GM12878 (cell line): Measurements from ENCODE around the gene METTL13. TPM values are rescaled to one million over a fixed set of nuclear protein-coding genes. Genes with fewer than 3 reads are reported as not detected.

Source experiments
- ATF7 ChIP-seq: fragments of 450-650 bp; IDR thresholded peaks from 2 replicates; pipeline ENCODE4 v1.6.1; 2016; ENCODE audit warnings: low read depth, mild to moderate bottlenecking
- BHLHE40 ChIP-seq, 2 experiments: fragments of 450-650 bp in 1 of 2; IDR thresholded peaks; 2 replicates each; pipeline ENCODE4 v1.6.1; 2011 to 2017; ENCODE audit warnings: low read depth in 2 of 2, borderline replicate concordance in 1 of 2, improper control_type of control experiment in 1 of 2, low read length in 1 of 2, mild to moderate bottlenecking in 1 of 2
- CREM ChIP-seq: IDR thresholded peaks from 2 replicates; pipeline ENCODE4 v1.6.1; 2014; ENCODE audit warnings: antibody characterized with exemption, low read depth
- EP300 ChIP-seq, 2 experiments: fragments of 150-350 bp in 1 of 2; IDR thresholded peaks; 2 replicates each; pipeline ENCODE4 v1.6.1; 2011 to 2012; ENCODE audit warnings: low read depth in 2 of 2, low read length in 2 of 2, borderline replicate concordance in 1 of 2, improper control_type of control experiment in 1 of 2, inconsistent platforms in 1 of 2; ENCODE audit not compliant: control insufficient read depth in 1 of 2
- MEF2B ChIP-seq: fragments of 450-650 bp; IDR thresholded peaks from 2 replicates; pipeline ENCODE4 v1.6.1; 2018; ENCODE audit warnings: mild to moderate bottlenecking, moderate library complexity; ENCODE audit not compliant: partially characterized antibody, poor library complexity, severe bottlenecking
- NFIC ChIP-seq: IDR thresholded peaks from 2 replicates; pipeline ENCODE4 v1.6.1; 2012; ENCODE audit warnings: low read depth, mild to moderate bottlenecking, inconsistent platforms, low read length, moderate library complexity
- NFYA ChIP-seq: IDR thresholded peaks from 2 replicates; pipeline ENCODE4 v1.6.1; 2011; ENCODE audit warnings: low read depth, mild to moderate bottlenecking, low read length, improper control_type of control experiment, borderline replicate concordance
- NRF1 ChIP-seq: conservative IDR thresholded peaks from 2 replicates; pipeline ENCODE4 v1.6.1; 2011; ENCODE audit warnings: mild to moderate bottlenecking, low read depth, low read length, improper control_type of control experiment
- PML ChIP-seq: IDR thresholded peaks from 2 replicates; pipeline ENCODE4 v1.6.1; 2012; ENCODE audit warnings: low read length, inconsistent platforms
- POLR2AphosphoS2 ChIP-seq: IDR thresholded peaks from 2 replicates; pipeline ENCODE4 v1.6.1; 2011; ENCODE audit warnings: low read depth, mild to moderate bottlenecking, low read length, improper control_type of control experiment, moderate library complexity
- SIX5 ChIP-seq: IDR thresholded peaks from 2 replicates; pipeline ENCODE4 v1.6.1; 2011; ENCODE audit warnings: mild to moderate bottlenecking, low read depth, low read length, moderate library complexity; ENCODE audit not compliant: severe bottlenecking
- SMAD5 ChIP-seq: IDR thresholded peaks from 2 replicates; pipeline ENCODE4 v1.6.1; 2016; ENCODE audit warnings: antibody characterized with exemption, low read depth
- TCF12 ChIP-seq: IDR thresholded peaks from 2 replicates; pipeline ENCODE4 v1.6.1; 2011; ENCODE audit warnings: low read depth, mild to moderate bottlenecking, low read length
- YY1 ChIP-seq: IDR thresholded peaks from 2 replicates; pipeline ENCODE4 v1.6.1; 2011; ENCODE audit warnings: low read depth, mild to moderate bottlenecking, low read length
- ZBED1 ChIP-seq: IDR thresholded peaks from 2 replicates; pipeline ENCODE4 v1.6.1; 2016; ENCODE audit warnings: borderline replicate concordance
- polyA plus RNA-seq, 11 experiments: library from polyadenylated mRNA; depleted of rRNA in 4 of 11; unstranded in 6 of 11; stranded (reverse) in 5 of 11; fragments of >200 nt; fragmentation: Nextera tagmentation in 4 of 11; fragmentation: Illumina TruSeq in 1 of 11; extraction: Ambion mirVana in 4 of 11; extraction: Trizol in 1 of 11; gene quantifications; 1 replicate in 1 of 11; 2 replicates in 10 of 11; pipeline versions ENCODE4 v1.2.1 to v1.2.3, GENCODE V29; 2011 to 2016; ENCODE audit warnings: inconsistent platforms in 2 of 11, missing spikeins in 2 of 11, low read depth in 1 of 11
- total RNA-seq, 4 experiments: library from RNA; depleted of rRNA in 3 of 4; stranded (reverse); fragments of >200 nt in 3 of 4; fragmentation: Illumina TruSeq in 1 of 4; extraction: Trizol in 1 of 4; gene quantifications; 2 replicates each; pipeline versions ENCODE4 v1.2.1 to v1.2.3, GENCODE V29; 2013 to 2021
- TF ChIP-seq, protein P1 (sequence below): fragments of 450-650 bp; formaldehyde crosslinking; IDR thresholded peaks from 2 replicates; pipeline ENCODE4 v1.4.0; 2020; ENCODE audit warnings: mild to moderate bottlenecking, moderate library complexity
- TF ChIP-seq, protein P2 (sequence below): fragments of 450-650 bp; IDR thresholded peaks from 2 replicates; pipeline ENCODE4 v1.6.1; 2018; ENCODE audit warnings: mild to moderate bottlenecking, low read depth, moderate library complexity; ENCODE audit not compliant: partially characterized antibody
- TF ChIP-seq, protein P3 (sequence below): fragments of 450-650 bp; IDR thresholded peaks from 2 replicates; pipeline ENCODE4 v1.6.1; 2017; ENCODE audit warnings: antibody characterized with exemption, mild to moderate bottlenecking, moderate library complexity

Gene METTL13
- total and polyA plus RNA-seq, 10 of the 15 experiments (the other 5 are each of a cell fraction or from before 2014, with no cell fraction given): 12.2 to 47.2 (median 35.0) TPM

DNA sequence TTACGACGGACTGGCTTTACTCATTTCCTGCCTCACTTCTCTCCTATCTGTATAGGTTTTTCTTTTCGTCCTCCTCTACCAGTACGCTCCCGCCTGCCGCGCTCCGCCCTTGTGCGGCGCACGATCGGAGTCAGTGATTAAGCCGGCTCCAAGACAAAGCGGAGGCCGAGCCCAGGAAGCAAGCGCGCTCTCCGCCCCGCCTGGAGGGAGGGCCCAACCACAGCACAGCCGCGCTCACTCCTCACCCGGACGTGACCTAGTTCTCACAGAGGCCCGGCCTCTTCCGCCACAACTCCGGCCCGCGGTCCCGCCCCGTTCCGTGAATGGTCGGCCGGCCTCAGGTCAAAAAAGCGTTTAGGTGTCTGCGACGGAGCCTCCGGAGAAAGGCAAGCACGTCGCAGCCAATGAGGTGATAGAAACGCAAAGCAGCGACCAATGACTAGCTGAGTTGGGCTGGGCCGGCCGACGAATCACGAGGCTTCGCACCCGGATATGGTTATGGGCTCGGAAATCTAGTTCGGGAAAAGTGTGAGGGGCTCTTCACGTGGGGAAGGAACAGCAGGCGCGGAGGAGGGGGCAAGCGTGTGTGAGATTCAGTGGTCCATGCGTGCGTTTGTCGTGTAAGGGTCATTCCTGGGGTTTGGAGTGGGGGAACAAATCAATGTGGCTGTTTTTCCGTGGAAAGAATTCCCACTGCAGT lies at the start of gene METTL13 (continued):
- TF ChIP-seq, protein P1, sequence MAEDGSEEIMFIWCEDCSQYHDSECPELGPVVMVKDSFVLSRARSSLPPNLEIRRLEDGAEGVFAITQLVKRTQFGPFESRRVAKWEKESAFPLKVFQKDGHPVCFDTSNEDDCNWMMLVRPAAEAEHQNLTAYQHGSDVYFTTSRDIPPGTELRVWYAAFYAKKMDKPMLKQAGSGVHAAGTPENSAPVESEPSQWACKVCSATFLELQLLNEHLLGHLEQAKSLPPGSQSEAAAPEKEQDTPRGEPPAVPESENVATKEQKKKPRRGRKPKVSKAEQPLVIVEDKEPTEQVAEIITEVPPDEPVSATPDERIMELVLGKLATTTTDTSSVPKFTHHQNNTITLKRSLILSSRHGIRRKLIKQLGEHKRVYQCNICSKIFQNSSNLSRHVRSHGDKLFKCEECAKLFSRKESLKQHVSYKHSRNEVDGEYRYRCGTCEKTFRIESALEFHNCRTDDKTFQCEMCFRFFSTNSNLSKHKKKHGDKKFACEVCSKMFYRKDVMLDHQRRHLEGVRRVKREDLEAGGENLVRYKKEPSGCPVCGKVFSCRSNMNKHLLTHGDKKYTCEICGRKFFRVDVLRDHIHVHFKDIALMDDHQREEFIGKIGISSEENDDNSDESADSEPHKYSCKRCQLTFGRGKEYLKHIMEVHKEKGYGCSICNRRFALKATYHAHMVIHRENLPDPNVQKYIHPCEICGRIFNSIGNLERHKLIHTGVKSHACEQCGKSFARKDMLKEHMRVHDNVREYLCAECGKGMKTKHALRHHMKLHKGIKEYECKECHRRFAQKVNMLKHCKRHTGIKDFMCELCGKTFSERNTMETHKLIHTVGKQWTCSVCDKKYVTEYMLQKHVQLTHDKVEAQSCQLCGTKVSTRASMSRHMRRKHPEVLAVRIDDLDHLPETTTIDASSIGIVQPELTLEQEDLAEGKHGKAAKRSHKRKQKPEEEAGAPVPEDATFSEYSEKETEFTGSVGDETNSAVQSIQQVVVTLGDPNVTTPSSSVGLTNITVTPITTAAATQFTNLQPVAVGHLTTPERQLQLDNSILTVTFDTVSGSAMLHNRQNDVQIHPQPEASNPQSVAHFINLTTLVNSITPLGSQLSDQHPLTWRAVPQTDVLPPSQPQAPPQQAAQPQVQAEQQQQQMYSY (CRISPR knock-in tag): no peak
- TF ChIP-seq NFYA (peak; percentile 24; the same call in 1 of the 2 replicates), YY1 (peak; percentile 43; the same call in 1 of the 2 replicates), MEF2B (peak; percentile 24), POLR2AphosphoS2 (peak; percentile 55; the same call in 1 of the 2 replicates), PML (peak; percentile 96), NFIC (0 out of 2 replicates have a peak, but pooled peaks have one; percentile 22), BHLHE40 (IDR thresholded peaks at IDR 0.05; ENCODE audit: borderline replicate concordance in 1 of 2, low read depth in 2 of 2, low read length in 1 of 2) (peak; percentile 9 to 58; a peak in 2 of 4 replicates), ZBED1 (0 out of 2 replicates have a peak, but pooled peaks have one; percentile 31), TCF12 (no peak), EP300 (IDR thresholded peaks at IDR 0.05; ENCODE audit: borderline replicate concordance in 1 of 2, control insufficient read depth in 1 of 2, low read depth in 2 of 2, low read length in 2 of 2) (no peak), SIX5 (peak; percentile 35), SMAD5 (peak; percentile 86), NRF1 (no peak), ATF7 (peak; percentile 44; the same call in 1 of the 2 replicates), CREM (peak; percentile 96)
- TF ChIP-seq, protein P2, sequence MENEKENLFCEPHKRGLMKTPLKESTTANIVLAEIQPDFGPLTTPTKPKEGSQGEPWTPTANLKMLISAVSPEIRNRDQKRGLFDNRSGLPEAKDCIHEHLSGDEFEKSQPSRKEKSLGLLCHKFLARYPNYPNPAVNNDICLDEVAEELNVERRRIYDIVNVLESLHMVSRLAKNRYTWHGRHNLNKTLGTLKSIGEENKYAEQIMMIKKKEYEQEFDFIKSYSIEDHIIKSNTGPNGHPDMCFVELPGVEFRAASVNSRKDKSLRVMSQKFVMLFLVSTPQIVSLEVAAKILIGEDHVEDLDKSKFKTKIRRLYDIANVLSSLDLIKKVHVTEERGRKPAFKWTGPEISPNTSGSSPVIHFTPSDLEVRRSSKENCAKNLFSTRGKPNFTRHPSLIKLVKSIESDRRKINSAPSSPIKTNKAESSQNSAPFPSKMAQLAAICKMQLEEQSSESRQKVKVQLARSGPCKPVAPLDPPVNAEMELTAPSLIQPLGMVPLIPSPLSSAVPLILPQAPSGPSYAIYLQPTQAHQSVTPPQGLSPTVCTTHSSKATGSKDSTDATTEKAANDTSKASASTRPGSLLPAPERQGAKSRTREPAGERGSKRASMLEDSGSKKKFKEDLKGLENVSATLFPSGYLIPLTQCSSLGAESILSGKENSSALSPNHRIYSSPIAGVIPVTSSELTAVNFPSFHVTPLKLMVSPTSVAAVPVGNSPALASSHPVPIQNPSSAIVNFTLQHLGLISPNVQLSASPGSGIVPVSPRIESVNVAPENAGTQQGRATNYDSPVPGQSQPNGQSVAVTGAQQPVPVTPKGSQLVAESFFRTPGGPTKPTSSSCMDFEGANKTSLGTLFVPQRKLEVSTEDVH: peak; percentile 53
- TF ChIP-seq, protein P3, sequence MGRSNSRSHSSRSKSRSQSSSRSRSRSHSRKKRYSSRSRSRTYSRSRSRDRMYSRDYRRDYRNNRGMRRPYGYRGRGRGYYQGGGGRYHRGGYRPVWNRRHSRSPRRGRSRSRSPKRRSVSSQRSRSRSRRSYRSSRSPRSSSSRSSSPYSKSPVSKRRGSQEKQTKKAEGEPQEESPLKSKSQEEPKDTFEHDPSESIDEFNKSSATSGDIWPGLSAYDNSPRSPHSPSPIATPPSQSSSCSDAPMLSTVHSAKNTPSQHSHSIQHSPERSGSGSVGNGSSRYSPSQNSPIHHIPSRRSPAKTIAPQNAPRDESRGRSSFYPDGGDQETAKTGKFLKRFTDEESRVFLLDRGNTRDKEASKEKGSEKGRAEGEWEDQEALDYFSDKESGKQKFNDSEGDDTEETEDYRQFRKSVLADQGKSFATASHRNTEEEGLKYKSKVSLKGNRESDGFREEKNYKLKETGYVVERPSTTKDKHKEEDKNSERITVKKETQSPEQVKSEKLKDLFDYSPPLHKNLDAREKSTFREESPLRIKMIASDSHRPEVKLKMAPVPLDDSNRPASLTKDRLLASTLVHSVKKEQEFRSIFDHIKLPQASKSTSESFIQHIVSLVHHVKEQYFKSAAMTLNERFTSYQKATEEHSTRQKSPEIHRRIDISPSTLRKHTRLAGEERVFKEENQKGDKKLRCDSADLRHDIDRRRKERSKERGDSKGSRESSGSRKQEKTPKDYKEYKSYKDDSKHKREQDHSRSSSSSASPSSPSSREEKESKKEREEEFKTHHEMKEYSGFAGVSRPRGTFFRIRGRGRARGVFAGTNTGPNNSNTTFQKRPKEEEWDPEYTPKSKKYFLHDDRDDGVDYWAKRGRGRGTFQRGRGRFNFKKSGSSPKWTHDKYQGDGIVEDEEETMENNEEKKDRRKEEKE: no peak
